ENCODE measurements around the gene SPECC1. TPM values are rescaled to one million over a fixed set of nuclear protein-coding genes. Genes with fewer than 3 reads are reported as not detected.

The SPECC1 gene
- total and polyA plus RNA-seq, 9 of the 15 experiments (the other 6 are each of a cell fraction or from before 2014, with no cell fraction given) = 2.4 to 19.6 (median 14.7) TPM

DNA sequence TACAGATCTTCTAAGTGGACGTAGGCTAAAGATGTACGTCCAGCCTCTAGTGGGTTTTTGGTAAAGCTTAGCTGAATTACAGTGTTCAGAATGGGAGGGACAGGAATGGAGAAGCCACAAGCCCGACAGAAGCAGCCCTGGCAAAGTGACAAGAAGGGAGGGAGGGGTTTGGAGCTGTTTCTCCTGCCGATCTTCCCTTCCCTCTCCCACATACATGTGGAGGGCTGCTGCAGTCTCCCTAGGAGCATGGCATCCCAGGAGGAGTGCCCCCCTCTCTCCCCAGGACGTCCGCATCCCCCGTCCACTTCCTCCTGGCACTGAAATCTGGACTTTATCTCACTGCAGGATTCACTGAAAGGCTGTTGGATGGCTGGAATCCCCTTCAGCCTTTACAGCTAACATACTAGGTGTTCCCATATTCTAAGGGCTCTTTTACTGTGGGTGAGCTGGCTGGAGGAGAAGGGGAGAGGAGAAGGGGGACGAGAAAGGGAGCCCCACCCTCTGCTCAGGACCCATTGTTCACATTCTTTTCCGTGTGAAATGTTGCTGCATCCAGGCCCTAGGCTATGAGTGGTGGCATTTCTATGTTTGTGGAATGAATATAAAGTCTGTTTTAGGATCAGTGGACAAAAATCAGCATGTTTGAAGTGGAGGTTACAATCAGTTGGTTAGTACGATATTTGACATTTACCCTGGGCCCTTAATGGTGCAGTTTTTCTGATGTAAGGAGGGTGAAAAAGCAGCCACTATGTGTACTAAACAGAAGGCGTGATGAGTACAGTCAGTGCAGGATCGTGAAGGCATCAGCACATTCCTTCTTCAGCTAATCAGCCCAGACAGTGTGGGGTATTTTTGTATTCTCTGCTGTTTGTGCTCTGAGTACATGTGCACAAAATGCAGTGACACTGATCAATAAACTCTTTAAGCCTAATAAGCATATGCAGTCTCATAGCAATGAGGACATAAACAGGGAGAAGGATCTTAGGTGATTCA is 94.6 kb downstream of the SPECC1 start:
- ChIA-PET POLR2A (no interaction called here), CTCF (ENCODE audit: low intra/inter-chr PET ratio) (no interaction called here)
- H4K20me1 ChIP-seq (replicated peaks; ENCODE audit: control insufficient read depth, insufficient read depth, low read length) = no peaks in the 10 kb centered on the region
- no peaks in the 10 kb centered on the region for H3K36me3 ChIP-seq (ENCODE audit: control insufficient read depth, insufficient read depth, low read length)
- BruUV-seq (replicated peaks) = no TSS peak
- ATAC-seq = no peak
- H3K9me3 ChIP-seq (replicated peaks; ENCODE audit: control insufficient read depth, insufficient read depth, low read depth, low read length) = no peaks in the 10 kb centered on the region
- in situ Hi-C loops (cut with MboI) (no loop called here), intact Hi-C loops (cut with micrococcal nuclease) (no loop called here)
- no peak for TF ChIP-seq MED1 (CRISPR knock-in tag; IDR thresholded peaks at IDR 0.05; ENCODE audit: borderline replicate concordance)
- no peak for TF ChIP-seq MTA2 (IDR thresholded peaks at IDR 0.05; ENCODE audit: low read depth)
- TF ChIP-seq ZNF699 (CRISPR knock-in tag; IDR thresholded peaks at IDR 0.05; ENCODE audit: insufficient replicate concordance) = no peak
- TF ChIP-seq TCF7L2 (IDR thresholded peaks at IDR 0.05; ENCODE audit: low read depth, low read length) = no peak
- no peak for TF ChIP-seq NFRKB (IDR thresholded peaks at IDR 0.05; ENCODE audit: low read depth)
- TF ChIP-seq RB1 (IDR thresholded peaks at IDR 0.05; ENCODE audit: low read depth) = no peak
- no peak for TF ChIP-seq BMI1 (IDR thresholded peaks at IDR 0.05; ENCODE audit: low read length)
- TF ChIP-seq, protein P1, sequence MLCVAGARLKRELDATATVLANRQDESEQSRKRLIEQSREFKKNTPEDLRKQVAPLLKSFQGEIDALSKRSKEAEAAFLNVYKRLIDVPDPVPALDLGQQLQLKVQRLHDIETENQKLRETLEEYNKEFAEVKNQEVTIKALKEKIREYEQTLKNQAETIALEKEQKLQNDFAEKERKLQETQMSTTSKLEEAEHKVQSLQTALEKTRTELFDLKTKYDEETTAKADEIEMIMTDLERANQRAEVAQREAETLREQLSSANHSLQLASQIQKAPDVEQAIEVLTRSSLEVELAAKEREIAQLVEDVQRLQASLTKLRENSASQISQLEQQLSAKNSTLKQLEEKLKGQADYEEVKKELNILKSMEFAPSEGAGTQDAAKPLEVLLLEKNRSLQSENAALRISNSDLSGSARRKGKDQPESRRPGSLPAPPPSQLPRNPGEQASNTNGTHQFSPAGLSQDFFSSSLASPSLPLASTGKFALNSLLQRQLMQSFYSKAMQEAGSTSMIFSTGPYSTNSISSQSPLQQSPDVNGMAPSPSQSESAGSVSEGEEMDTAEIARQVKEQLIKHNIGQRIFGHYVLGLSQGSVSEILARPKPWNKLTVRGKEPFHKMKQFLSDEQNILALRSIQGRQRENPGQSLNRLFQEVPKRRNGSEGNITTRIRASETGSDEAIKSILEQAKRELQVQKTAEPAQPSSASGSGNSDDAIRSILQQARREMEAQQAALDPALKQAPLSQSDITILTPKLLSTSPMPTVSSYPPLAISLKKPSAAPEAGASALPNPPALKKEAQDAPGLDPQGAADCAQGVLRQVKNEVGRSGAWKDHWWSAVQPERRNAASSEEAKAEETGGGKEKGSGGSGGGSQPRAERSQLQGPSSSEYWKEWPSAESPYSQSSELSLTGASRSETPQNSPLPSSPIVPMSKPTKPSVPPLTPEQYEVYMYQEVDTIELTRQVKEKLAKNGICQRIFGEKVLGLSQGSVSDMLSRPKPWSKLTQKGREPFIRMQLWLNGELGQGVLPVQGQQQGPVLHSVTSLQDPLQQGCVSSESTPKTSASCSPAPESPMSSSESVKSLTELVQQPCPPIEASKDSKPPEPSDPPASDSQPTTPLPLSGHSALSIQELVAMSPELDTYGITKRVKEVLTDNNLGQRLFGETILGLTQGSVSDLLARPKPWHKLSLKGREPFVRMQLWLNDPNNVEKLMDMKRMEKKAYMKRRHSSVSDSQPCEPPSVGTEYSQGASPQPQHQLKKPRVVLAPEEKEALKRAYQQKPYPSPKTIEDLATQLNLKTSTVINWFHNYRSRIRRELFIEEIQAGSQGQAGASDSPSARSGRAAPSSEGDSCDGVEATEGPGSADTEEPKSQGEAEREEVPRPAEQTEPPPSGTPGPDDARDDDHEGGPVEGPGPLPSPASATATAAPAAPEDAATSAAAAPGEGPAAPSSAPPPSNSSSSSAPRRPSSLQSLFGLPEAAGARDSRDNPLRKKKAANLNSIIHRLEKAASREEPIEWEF (CRISPR knock-in tag; IDR thresholded peaks at IDR 0.05) = no peak
- no peak for TF ChIP-seq ZSCAN29 (IDR thresholded peaks at IDR 0.05)
- TF ChIP-seq CHD4 (IDR thresholded peaks at IDR 0.05; ENCODE audit: insufficient read depth, insufficient replicate concordance, low read depth, low read length, poor library complexity, severe bottlenecking) = no peak
- no peak for TF ChIP-seq ZC3H11A (IDR thresholded peaks at IDR 0.05; ENCODE audit: low read depth, low read length)
- TF ChIP-seq NCOR1 (IDR thresholded peaks at IDR 0.05) = no peak
- H3K4me1 ChIP-seq (replicated peaks in 1 of 2; ENCODE audit: control insufficient read depth in 2 of 2, insufficient read depth in 2 of 2, low read length in 2 of 2) = no peaks in the 10 kb centered on the region
- no peak for DNase-seq (ENCODE audit: extremely low read depth in 1 of 4, low spot score in 3 of 4)
- no peak overlapping the region for H3K27ac ChIP-seq (ENCODE audit: extremely low read depth, low read depth, low read length)
- no peaks in the 10 kb centered on the region for H3K79me2 ChIP-seq (ENCODE audit: control insufficient read depth, insufficient read depth, low read length)
- H3K9ac ChIP-seq (ENCODE audit: insufficient read depth in 1 of 2, low read depth in 2 of 2, low read length in 2 of 2) = no peak overlapping the region
- 40% methylated on average over 6 of the region's 12 CpGs for WGBS (ENCODE audit: insufficient coverage, low coverage, missing lambda C conversion rate)
- no peak overlapping the region for H2AFZ ChIP-seq (ENCODE audit: low read depth, low read length)
- no peak for FAIRE-seq
- H3K27me3 ChIP-seq (ENCODE audit: control insufficient read depth in 2 of 2, insufficient read depth in 2 of 2, low read length in 2 of 2) = no peaks in the 10 kb centered on the region
- no peak overlapping the region for H3K4me2 ChIP-seq (ENCODE audit: insufficient read depth, low read length)
- no peaks in the 10 kb centered on the region for H3K9me1 ChIP-seq (ENCODE audit: control insufficient read depth, insufficient read depth, low read length)
- no peak overlapping the region for H3K4me3 ChIP-seq
